Dendritic cell treated with granulocyte-macrophage colony-stimulating factor and Interleukin-4, amounts not matched to agents 40 ng/mL and 50 ng/mL, for 4 days (primary cell): ENCODE results near the gene GTF2H2C.
"Not testable (repeated sequence)": the region's sequence is repeated elsewhere in the genome, so short reads cannot be mapped to it uniquely, and the experiment has no call there.

Experiments used
- H3K27ac Mint-ChIP-seq: one replicate; pipeline ENCODE4 v1.8.0; 2022; ENCODE audit warnings: mild to moderate bottlenecking, mixed read lengths
- H3K27me3 Mint-ChIP-seq: one replicate; pipeline ENCODE4 v1.8.0; 2022; ENCODE audit warnings: mild to moderate bottlenecking, mixed read lengths
- H3K36me3 Mint-ChIP-seq: one replicate; pipeline ENCODE4 v1.8.0; 2022; ENCODE audit warnings: low read depth, mixed read lengths
- H3K4me1 Mint-ChIP-seq: one replicate; pipeline ENCODE4 v1.8.0; 2022; ENCODE audit warnings: low read depth, mixed read lengths
- H3K4me3 Mint-ChIP-seq: one replicate; pipeline ENCODE4 v1.8.0; 2022; ENCODE audit warnings: mild to moderate bottlenecking, moderate library complexity, mixed read lengths
- H3K9me3 Mint-ChIP-seq: one replicate; pipeline ENCODE4 v1.8.0; 2022; ENCODE audit warnings: mixed read lengths
- intact Hi-C: fragments of 100-400 bp; cut with micrococcal nuclease; formaldehyde crosslinking; loops from one replicate; pipeline ENCODE4 v1.15.0; 2022

Gene GTF2H2C

DNA sequence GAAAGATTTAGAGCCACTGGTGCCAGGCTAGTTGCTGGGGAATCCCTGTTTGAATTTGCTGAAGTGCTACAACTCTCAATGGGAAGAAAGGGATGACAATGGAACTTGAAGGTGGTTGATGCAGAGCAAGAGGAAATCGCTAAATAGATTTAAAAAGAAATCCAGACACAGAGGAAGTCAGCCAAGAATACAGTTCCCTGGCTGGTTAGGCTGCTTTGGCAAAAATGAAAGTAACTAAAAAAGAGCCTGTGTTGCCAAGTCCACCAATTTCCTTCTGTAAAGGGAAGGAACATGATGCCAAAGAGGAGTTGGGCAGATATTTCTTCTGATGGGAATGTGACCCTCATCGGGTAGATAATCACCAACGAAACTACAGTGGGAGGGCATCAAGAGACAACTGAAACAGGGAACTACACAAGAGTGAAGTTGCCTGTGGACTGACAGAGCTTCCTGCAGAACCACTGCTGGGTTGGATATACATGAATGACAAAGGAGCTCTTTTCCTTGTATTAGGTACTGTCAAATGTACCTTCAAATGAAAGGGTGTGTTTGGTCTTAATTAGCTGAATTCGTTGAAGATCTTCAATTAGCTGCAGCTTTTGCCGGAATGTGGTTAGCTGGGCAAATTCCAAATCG lies 49.0 kb downstream of the GTF2H2C start:
- H3K27ac Mint-ChIP-seq, H3K4me1 Mint-ChIP-seq, H3K36me3 Mint-ChIP-seq, H3K9me3 Mint-ChIP-seq, intact Hi-C loops, H3K27me3 Mint-ChIP-seq, H3K4me3 Mint-ChIP-seq: not testable (repeated sequence)

DNA sequence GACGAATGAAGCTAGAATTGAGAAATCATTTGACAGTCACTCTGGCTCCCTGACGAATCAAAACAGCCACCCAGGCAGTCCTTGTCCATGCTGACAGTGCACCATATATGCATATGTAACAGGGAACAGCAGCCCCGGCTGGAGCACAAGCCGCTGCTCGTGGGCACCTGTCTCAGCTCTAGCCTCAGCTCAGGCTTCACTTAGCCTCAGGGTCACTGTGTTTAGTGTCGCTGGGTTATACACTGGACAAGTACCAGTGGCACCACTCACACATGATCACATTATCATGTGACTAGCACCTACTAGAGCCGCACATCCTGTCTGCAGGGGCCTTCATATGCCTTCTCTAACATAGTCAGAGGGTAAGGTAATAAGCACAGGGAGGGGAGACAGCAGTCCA lies 54.9 kb downstream of the GTF2H2C start:
- H3K4me3 Mint-ChIP-seq, H3K9me3 Mint-ChIP-seq, H3K4me1 Mint-ChIP-seq, intact Hi-C loops, H3K27ac Mint-ChIP-seq, H3K36me3 Mint-ChIP-seq, H3K27me3 Mint-ChIP-seq: not testable (repeated sequence)

DNA sequence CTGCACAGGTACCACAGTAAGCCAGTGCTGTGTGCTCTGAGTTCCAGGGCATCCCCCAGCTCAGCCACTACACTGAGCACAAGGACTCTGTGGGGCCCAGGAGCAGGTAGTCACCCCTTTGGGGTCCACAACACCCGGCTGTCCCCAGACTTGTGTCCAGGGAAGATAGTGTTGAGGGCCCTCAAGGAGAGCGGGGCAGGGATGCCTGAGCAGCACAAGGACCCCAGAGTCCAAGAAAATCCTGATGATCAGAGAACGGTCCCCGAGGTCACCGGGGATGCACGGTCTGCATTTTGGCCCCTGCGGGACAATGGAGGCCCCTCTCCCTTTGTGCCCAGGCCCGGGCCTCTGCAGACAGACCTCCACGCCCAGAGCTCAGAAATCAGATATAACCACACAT lies 71.9 kb downstream of the GTF2H2C start:
- H3K4me3 Mint-ChIP-seq, H3K4me1 Mint-ChIP-seq, H3K9me3 Mint-ChIP-seq, H3K27me3 Mint-ChIP-seq, intact Hi-C loops, H3K36me3 Mint-ChIP-seq, H3K27ac Mint-ChIP-seq: not testable (repeated sequence)
